ENCODE data around the gene EIF2S3B.
"Not testable (repeated sequence)": the region's sequence is repeated elsewhere in the genome, so short reads cannot be mapped to it uniquely, and the experiment has no call there.

EIF2S3B gene

GRCh38 chr12:10505620-10506019 lies at the start of gene EIF2S3B:
TSS of gene EIF2S3B (plus strand) at chr12:10505890. CDS start at chr12:10505903, 13 bp downstream.
- no peak for DNase-seq

GRCh38 chr12:10456856-10457255 lies 48.8 kb upstream of the EIF2S3B start:
- DNase-seq: no peak

- DNase-seq: no peak
Observed at GRCh38 chr12:10457760-10458159, 47.9 kb upstream of the EIF2S3B start.

DNA sequence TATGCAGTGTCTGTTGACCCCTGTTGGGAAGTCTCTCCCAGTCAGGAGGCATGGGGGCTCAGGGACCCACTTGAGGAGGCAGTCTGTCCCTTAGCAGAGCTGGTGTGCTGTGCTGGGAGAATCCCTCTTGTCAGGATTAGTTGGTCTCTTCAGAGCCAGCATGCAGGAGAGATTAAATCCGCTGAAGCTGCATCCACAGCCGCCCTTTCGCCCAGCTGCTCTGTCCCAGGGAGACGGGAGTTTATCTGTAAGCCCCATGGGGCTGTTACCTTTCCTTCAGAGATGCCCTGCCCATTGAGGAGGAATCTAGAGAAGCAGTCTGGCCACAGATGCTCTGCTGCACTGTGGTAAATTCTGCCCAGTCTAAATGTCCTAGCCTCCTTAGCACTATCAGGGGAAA lies 39.4 kb upstream of the EIF2S3B start:
- no peak for DNase-seq

DNA sequence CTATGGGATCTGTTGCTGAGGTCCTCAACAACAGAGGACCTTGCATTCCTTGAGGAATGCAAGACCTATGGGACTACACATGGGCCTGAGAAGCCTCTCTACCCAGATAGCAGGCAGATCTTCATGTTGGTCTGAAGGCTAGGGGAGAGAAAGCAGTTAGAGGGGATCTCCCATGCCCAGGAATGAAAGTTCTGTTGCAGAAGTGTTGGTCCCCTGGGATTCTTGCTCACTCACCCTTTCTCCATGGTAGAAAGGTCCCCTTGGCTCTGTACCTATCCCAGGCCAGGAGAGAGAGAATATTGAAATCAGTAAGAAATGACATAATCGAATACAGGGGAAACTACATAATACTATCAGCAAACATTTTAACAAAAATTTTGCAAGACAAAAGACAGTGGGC lies 36.0 kb upstream of the EIF2S3B start:
- no peak for DNase-seq

GRCh38 chr12:10472808-10473207 lies 32.9 kb upstream of the EIF2S3B start:
- DNase-seq: not testable (repeated sequence)

DNA sequence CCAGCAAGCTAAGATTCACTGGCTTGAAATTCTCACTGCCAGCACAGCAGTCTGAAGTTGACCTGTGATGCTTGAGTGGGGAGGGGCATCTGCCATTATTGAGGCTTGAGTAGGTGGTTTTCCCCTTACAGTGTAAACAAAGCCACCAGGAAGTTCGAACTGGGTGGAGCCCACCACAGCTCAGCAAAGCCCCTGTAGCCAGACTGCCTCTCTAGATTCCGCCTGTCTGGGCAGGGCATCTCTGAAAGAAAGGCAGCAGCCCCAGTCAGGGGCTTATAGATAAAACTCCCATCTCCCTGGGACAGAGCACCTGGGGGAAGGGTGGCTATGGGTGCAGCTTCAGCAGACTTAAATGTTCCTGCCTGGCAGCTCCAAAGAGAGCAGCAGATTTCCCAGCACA lies 23.8 kb upstream of the EIF2S3B start:
- not testable (repeated sequence) for DNase-seq

DNA sequence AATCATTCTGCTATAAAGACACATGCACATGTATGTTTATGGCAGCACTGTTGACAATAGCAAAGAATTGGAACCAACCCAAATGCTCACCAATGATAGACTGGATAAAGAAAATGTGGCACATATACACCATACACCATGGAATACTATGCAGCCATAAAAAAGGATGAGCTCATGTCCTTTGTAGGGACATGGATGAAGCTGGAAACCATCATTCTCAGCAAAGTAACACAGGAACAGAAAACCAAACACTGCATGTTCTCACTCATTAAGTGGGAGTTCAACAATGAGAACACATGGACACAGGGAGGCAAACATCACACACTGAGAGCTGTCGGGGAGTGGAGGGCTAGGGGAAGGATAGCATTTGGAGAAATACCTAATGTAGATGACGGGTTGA lies 18.4 kb upstream of the EIF2S3B start:
- DNase-seq: not testable (repeated sequence)

DNA sequence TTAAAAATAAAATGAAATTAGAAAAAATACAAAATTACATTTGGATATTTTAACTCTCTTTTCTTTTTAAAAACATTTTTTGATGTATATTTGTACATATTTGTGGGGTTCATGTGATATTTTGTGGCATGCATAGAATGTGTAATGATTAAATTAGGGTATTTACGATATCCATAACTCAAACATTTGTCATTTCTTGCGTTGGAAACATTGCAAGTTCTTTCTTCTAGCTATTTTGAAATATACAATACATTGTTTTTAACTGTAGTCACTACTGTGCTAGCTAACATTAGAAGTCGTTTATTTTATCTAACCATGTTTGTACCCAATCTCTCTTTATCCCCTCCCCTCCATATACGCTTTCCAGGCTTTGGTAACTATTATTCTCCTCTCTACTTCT lies 13.9 kb upstream of the EIF2S3B start:
- no peak for DNase-seq

DNA sequence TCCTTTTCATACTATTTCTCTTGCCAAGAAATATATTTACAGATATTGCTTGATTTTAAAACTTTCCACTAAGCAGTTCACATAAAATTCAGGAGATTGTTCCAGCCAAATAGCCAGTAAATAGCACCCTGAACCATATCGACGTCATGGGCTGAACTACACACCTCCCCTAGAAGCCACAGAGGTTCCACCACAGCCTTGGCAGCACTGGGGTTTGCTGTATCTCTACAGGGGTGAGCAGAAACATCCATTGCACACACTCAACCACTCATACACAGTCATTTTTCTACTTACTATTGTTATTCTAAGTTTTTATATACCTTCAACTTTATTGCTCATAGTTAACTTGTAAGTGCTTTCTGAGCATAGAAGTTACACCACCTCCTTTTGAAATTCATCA lies 8.1 kb upstream of the EIF2S3B start:
- DNase-seq: no peak

- no peak for DNase-seq
Observed at GRCh38 chr12:10498042-10498441, 7.6 kb upstream of the EIF2S3B start.

DNA sequence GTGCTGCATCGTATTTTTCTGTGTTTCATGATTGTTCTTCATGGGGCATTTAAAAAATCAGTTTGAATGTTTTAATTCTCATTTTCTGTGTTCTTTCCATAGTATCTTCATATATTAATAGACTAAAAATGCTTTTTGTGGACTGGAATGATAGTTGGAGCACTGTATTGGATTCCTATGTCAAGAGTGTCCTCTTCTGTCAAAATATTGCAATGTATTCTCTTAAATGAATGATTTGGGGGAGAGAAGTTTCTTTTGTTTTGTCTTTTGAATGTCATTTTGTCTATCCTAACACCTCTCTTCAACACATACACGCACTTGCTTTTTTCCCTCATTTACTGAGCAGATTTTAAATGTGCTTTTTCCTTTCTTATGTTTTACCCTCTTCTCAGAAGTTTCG lies 4.7 kb upstream of the EIF2S3B start:
- no peak for DNase-seq

DNA sequence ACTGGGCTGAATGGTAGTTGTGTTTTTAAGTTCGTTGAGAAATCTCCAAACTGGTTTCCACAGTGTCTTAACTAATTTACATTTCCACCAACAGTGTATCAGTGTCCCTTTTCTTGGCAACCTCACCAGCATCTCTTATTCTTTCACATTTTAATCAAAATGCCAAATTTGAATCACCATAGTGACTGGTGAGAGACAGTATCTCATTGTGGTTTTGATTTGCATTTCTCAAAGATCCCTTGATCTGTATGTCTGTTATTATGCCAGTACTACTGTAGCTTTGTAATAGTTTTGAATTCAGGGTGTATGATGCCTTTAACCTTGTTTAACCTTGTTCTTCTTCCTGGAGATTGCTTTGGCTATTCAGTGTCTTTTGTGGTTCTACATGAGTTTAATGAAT lies 2.2 kb upstream of the EIF2S3B start:
- no peak for DNase-seq

DNA sequence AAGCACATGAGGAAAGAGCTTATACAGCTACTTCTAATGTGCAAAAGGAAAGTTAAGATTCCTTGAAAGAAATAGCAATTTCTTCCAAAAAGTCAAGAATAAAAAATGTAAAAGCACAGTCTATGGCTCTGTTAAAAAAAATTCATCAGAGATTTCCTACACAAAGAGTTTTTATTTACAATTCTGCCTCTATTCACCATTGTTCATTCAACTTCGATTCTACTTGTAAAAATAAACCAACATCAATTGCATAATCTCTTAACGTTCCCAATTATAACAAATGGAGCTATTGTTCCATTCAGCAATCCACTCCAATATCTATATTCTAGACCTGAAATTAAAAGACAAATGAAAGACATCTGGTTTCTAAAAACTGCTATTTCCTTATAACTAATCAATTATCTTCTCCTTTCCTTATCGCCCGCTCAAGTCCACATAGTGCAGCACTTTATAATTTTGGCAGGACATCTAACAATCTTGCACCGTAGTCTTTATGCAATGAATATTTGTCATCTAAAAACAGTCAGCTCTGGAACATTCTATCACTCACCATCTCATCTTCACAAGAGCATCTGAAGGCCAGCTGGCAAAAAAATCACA lies 6.2 kb downstream of the EIF2S3B start:
- DNase-seq: no peak

- DNase-seq: no peak
Observed at GRCh38 chr12:10512798-10513197, 7.1 kb downstream of the EIF2S3B start.

DNA sequence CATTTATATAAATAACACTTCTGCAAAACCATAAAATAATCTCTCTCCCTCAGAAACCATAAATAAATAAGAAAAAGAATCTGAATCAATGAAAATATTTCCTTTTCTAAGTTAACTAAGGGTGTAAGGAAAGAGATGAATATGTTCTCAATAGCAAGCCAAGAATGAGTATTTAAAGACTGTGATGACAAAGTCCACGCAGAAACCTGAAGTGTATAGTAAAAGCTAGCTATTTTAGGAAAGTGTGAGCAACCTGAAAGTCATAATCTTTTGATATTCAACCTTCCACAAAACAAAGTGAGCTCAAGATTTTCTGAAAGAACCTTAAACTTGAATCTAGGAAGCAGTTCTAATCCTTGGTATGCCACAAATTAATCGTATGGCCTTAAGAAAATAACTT lies 15.9 kb downstream of the EIF2S3B start:
- no peak for DNase-seq

- DNase-seq: no peak
Observed at GRCh38 chr12:10528174-10528953, 22.7 kb downstream of the EIF2S3B start.

GRCh38 chr12:10529603-10530002 lies 23.9 kb downstream of the EIF2S3B start:
- DNase-seq: no peak

DNA sequence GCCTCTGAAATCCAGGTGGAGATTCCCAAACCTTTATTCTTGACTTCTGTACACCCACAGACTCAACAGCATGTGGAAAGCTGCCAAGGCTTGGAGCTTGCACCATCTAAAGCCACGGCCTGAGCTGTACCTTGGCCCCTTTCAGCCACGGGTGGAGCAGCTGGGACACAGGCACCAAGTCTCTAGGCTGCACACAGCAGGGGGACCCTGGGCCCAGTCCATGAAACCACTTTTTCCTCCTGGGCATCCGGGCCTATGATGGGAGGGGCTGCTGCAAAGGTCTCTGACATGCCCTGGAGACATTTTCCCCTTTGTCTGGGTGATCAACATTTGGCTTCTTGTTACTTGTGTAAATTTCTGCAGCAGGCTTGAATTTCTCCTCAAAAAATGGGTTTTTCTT lies 32.0 kb downstream of the EIF2S3B start:
- no peak for DNase-seq

- DNase-seq: no peak
Observed at GRCh38 chr12:10540776-10541205, 35.1 kb downstream of the EIF2S3B start.

GRCh38 chr12:10543499-10543898 lies 37.8 kb downstream of the EIF2S3B start:
- no peak for DNase-seq

- DNase-seq: no peak
Observed at GRCh38 chr12:10551375-10551774, 45.7 kb downstream of the EIF2S3B start.

GRCh38 chr12:10553148-10553547 lies 47.5 kb downstream of the EIF2S3B start:
- DNase-seq: no peak

DNA sequence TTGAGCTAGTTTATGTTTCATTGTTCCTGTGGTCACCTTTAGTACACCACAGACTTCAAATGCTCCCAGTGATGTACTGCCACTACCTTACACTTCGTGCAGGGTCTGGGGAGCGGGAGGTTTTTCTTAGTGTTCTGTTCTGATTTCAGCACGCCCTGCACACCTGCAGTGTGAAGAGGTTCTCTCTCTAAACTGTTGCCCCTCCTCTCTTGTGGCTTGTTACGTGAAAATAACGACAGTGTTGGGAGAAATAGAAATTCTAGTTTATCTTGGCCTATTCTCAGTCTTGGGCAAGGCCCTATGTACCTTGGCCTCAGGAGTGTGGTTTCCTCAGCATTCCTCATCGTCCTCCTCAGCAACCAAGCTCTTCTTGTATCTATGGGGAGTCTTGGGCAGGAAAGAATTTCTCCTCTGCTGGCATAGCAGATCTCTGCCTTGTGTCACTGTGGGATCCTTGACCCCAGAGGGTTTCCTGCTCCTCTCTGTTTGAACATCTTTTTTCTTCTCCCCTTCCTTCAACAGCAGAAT lies 48.6 kb downstream of the EIF2S3B start:
- no peak for DNase-seq
